GM19351 (cell line): ENCODE measurements around the gene DMRTA2.

ENCODE experiments used
- ATAC-seq: cut with Tn5 transposase; IDR thresholded peaks from one replicate; pipeline ENCODE4 v1.9.1; 2021; ENCODE audit warnings: mild to moderate bottlenecking, moderate library complexity; ENCODE audit not compliant: unreplicated experiment

The DMRTA2 gene

DNA sequence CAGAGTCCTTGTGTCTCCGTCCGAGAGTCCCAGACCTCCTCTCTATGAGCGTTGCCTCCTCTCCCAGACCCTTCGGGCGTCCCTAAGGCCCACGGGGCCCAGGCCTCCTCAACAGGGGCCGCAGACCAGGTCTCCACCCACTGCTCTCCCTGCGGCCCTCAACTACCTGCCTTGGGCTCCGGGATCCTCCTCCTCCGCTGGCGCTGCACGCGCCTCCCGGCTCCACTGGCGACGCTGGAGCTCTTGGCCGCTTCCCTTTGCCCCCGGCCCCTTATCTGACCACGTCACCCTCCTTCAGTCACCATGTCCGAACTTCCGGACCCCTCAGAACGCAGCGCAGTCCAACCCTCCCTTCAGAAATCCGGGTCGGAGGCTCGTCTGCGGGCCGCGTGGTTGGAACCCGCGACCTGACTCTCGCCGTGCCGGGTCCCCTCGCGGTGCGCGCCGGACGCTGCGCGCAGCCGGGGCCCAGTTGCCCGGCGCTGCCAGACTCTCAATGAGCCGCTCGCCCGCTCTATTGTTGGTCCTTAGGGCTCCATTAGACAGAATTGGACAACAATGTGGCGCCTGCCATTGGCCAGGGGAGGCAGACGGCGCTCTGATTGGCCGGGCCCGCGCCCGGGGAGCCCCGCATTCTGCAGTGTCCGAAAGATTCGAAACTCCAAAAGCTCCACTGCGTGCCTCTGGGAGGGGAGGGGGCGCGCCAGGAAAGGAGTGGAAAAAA is at the start of gene DMRTA2:
Gene DMRTA2, minus strand, starts transcription at position 498 of the 724 bp plus-strand sequence. CDS start 1,907 bp downstream, outside the sequence.
- ATAC-seq = no peak

DNA sequence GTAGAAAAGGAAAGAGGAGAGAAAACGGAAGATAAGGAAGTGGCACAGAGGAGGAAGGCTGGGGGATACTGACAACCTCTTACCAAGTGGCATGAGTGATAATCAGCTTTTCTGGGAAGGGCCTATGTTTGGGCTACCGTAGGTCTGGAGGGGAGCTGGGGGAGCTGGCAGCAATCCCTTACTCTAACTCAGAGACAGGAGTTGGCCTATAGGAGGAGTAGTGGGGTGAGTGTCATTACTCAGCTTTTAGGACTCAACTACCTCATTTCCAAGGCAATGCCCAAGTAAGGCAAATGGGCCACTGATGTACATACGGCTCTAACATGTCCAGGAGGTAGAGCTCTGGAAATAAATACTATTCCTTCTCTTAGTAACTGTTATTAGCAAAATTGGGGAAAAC is 48.7 kb upstream of the DMRTA2 start:
- ATAC-seq = no peak

DNA sequence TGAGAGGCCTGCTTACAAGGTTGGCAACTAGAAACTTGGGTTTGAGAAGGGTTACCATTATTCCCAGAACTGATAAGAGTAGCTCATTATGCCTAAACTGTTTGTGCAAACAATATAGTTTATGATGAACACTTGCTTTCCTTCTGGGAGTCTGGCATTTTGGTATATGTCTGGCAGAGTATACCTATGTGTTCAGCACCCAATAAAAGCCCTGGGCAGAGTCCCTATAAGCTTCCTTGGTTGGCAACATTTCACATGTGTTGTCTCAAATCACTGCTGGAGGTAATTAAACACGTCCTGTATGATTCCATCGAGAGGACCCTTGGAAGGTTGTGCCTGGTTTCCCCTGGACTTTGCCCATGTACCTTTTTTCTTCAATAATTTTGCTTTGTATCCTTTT is 39.7 kb upstream of the DMRTA2 start:
- no peak for ATAC-seq

DNA sequence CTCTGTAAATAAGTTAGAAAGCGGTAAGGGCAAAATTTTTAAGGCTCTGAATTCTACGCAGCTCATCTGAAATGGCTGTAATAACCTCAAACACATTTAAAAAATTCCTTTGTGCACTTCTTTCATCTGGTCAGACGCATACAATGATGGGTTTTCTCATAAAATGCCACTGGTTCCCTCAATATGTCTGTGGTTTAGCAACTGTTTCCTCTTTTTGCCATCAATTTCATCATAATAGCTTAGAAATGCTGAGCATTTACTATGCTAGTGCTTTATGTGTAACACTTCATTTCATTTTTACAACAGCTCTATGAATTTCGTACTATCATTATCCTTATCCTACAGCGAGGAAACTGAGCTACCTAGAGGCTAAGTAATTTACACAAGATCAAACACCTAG is 35.3 kb upstream of the DMRTA2 start:
- ATAC-seq = no peak

DNA sequence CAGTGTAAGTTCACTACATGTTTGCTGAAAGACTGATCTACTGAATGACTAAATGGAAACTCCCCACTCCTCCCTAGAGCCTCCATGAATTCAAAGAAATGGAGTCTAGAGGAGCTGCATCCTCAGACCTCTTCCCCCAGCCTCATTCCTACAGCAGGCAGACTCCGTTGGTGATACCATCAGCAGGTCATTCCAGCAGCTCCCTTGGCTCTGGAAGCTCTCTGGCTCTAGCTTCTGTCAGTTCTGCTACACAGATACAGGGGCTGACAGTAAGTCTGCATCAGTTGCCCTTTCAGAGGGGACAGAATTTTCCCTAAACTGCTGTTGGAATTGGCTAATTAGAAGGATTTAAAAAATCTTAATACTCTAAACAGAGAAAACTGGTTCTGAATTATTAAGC is 31.7 kb upstream of the DMRTA2 start:
- no peak for ATAC-seq

DNA sequence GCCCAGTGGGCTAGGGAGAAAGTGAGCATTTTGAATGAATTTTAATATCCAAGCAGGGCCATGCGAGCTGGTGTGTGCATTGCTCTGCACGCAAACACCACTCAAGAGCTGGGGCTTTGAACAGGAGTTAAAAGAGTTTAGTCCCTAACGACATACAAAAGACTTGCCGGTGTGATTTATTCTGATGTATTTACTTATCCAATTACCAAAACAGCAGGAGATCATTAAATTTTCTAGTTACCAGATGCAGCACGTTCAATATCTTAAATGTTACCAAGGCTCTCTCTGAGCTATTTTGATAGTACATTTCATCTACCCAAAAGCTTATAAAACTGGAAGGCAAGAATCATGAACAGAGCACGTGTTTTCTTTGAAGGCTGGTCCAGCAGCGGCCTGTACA is 30.0 kb upstream of the DMRTA2 start:
- no peak for ATAC-seq

DNA sequence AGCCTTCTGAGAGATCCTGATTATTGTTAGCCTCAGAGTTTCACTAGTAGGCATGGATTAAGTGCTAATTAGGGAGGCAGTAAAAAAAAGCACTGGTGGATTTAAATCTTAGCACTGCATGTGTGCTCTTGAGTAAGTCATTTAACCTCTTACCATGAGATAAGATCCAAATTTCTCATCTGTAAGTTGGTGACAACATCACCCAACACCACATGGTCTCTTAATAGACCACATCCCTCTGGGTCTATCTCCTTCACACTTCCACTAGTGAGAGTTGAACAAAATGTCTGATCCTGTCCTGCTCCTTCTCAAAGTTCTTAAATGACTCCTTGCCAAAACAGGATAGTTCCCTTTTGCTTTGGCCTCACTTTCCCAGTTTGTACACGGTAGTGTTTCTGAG is 29.5 kb upstream of the DMRTA2 start:
- no peak for ATAC-seq

DNA sequence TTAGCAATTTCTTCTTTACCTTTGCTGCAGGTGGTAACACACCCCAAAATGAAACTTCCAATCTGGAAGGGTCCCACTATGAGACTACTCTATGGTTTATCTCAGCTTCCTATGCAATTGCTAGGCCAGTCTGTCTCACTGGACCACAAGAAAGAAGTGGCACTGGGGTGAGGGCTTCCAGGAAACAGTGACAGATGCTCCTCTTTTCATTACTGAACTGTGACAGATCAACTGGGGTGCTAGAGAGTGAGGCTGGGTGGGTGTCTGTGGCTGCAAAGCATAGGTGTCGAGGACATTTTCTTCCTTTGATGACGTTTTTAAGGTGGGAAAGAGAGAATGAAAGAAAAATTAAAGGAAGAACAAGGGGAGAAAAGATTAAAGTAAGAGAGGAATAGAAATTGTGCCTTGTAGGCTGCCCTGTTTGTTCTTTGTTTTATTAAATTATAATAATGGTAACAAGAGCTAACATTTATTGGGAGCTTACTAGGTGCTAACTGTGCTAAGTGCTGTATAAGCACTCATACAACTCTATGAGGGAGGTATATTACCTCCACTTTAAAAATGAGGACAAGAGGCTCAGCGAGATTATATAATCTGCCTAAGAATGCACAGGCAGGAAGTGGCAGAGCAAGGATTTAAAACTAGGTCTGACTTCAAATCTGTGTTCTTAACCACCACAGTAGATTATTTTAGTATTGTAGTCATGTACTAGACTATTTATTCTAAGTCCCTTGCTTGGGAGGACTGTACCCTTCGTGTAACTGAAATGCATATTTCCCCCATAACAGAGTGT is 27.8 kb upstream of the DMRTA2 start:
- no peak for ATAC-seq

DNA sequence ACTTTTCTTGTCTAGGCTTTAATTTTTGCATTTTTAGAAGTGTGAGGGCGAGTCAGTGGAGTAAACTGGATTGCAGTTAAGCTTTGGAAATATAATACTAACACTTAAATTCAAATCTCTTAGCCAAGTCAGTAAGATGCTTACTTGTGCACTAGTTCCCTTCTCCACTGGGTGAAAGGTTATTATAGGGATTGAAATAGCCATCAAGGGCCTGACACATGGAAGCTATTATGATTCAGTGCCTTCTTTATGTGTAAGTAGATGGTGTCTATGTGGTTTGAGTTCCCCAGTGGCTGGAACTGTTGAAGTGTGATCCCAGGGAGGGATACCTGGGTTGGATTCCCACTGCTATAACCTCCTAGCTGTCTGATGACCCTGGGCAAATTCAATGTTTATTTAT is 24.7 kb upstream of the DMRTA2 start:
- no peak for ATAC-seq

DNA sequence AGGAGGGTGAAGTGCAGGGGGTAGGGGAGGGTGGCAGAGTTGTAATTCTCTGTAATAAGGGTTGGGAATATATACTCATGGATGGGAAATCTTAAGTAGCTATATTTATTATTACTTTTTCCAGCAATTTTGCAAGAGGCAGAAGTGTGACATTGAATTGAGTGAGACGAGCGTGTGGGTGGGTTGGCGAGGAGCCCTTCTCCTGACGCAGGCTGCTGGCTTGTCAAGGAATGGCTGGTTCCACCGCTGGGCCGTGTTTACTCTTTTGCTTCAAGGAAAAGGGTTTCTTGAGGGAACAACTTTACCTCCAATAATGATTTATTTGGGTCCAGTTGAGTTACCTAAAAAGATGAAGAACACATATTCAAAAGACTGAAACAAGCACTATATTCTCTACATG is 17.9 kb upstream of the DMRTA2 start:
- no peak for ATAC-seq

DNA sequence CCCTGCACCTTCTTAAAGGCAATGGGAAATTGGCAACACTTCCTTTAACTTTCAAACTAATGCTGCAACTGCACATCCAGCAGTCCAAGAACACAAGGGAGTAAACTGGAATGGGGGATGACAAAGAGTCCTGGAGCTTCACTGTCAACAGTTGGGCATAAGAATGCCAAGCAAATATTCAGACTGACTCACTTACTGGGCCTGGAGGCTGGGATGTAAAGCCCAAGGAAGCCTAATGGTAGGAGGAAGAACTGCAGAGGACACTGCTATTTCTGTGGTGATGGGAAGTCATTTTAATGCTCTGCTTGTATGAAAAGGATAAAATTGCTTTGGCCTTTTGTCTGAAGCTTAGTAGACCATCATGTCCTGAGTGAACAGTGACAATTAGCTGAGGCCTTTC is 15.7 kb upstream of the DMRTA2 start:
- no peak for ATAC-seq

DNA sequence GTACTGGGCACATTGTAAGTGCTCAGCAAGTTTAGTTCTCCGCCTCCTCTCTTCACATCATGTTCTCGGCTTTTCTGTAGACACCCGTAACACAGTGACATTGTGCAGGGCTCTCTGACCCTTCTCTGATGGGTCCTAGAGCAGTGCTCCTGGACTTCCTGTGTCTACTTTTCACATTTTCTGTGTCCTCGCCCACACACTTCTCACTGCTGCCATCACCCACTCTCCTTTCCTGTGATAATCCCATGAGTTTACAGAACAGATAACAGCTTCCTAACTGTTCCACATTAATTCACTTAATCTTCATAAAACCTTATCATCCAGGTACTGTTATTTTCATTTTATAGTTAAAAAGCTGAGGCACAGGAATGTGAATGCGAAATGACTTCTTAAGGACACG is 13.2 kb upstream of the DMRTA2 start:
- ATAC-seq = no peak

DNA sequence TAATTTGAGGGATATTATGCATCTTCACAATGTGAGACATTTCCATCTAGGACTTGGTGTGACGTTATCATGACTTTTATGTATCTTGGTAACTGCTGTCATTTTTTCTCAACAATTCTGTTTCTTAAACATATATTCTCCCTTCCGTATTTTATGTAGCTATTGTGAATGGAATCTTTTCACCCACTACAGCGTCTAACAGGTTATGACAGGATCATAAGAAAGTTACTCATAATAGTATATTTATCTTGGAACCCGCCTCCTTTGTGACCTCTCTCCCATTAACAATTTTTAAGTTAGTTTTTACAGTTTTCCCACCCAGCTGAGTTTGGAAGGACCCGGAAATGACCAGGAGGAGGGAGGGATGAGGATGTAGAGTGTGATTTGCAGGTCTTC is 6.8 kb upstream of the DMRTA2 start:
- no peak for ATAC-seq

DNA sequence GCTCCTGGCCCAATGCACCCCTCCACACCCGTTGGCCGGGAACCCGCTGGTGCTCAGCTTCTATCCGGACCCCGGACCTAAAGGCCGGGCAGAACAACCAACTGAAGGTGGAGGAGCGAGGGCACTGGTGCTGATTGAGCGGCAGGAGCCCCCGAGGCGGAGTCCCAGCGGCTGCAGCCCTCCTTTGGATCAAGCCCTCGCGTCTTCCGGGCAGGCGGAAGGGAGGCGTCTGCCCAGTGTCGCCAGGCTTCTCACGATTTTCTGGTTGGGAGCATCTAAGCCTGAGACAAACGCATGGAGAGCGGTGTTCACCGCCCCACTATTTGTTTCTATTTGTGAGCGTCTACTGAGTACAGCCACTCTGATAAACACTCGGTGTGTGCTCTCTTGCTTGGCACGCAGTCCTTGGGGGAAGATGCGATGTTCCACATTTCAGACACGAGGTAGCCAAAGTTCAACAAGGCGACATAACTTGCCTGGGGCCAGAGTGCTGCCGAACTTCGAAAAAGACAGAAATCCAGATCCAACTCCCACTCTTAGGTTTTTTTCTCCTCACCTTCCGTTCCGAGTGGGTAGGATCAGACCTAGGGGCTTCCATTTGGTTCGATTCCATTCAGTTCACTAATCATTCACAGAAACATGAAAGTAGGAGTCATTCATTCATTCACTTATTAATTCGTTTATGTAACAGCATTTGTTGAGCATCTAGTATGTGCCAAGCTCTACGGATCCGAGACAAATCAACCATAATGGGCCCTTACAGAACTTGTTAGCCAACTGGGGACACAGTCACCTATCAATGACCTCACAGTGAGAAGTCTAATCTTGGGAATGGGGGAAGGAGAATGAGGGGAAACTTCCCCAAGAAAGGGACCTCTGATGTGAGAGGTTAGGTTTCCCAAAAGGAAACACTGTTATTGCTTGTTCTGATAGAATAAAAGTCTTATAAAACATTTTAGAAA is 4.9 kb upstream of the DMRTA2 start:
- ATAC-seq = no peak

DNA sequence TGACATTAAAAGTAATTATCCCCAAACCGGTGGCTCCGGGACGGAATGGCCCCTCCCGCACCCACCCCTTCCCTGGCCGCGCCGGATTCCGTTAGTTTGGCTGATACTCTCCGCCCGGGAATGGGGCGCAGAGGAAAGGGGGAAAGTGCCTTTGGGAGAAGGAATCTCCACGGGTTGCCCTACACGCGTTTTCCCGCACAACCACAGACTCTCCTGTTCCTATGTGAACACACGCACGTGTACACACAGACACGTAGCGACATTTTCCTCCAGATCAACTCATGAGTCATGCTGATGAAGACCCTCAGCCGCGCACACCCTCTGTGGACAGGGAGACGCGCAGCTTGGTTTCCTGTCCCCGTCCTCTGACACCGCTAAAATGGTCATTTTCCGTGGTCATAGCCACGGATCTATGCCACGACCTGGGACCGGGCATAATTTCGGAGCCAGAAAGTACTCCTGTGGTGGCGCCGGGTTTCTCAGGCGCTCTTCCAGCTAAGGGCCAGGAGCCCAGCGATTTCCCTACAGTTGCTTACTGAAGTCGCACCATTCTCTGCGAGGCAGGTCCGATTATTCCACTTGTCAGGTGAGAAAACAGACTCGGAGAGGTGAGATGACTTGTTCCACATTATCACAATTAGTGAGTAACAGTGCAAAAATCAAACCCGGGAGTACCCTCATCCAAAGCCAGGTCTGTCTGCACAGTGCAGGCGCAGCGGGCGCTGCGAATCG is 4.0 kb upstream of the DMRTA2 start:
- no peak for ATAC-seq

DNA sequence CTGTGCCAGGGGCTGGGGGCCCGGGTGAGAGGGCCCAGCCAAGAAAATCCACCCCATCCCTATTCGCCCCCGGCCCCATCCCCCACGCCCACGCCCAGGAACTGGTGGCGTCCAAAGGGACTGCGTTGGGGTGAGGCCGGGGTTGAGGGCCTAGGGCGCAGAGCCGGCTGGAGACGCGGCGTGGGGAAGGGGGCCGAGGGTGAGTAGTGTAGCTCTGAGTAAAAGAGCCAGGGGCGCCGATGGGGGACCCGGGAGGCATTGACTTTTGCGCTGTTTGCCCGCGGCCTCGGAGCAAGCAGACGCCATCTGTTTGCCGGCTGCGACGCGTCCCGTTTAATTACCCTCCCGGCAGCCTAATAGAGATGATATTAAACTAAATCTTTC is 3.5 kb upstream of the DMRTA2 start:
- ATAC-seq = no peak

DNA sequence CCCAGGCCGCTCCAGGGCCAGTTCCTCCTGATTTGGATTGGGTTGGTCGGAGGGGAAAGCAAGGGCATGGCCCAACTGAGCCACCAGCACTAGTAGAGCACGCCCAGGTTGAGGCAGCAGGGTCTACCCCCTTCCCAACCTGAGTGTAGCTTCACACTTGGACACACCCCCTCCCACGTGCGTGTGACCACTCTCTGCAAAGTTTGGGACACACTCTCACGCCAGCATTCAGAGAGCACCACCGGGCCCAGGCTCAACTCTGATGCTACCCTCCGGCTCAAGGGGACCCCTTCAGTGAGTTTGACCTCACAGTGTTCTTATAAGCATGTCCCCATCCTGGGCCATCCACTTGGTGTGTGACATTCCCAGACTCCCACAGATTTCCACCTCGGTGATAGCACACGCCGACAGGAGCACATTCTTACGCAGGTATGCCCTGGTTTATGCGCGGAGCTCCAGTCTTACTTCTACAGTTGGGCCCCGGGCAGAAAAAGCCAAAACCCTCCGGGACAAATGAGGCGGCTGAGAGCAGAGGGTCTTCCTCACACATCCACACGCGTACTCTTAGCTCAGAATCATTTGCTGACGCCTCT is 3.0 kb upstream of the DMRTA2 start:
- ATAC-seq = no peak

DNA sequence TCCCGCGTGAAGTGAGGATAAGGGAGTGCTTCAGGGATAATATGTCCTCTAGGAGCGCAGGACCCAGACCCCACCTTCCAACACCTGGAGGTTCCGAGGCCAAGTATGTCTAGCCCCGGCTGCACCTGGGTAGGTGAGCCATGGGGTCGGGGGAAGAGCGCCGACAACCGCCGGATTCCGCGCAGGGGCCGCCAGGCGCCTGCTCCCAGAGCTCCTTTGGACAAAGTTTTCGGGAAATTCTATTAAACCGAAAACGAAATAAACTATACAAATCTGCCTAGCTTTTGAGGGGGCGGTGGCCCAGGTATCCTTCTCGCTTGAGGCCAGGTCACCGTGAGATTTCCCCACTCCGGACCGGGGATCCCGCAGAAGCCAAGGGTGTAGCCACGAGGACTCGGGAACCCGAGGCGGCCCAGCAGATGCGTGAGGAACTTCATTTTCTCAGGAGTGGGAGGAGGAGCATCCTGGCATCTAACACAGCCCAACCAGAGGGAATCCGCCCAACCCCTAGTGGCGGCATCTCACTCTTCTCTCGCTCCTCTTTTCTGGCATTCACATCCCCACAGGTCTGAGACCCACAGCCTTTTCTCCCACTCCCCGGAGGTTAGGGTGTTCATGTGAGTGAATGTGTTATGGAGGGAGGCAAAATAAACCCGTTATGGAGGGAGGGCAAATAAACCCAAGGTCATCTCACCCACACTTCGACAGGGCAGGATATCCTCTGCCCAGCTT is 2.3 kb upstream of the DMRTA2 start:
- ATAC-seq = no peak

DNA sequence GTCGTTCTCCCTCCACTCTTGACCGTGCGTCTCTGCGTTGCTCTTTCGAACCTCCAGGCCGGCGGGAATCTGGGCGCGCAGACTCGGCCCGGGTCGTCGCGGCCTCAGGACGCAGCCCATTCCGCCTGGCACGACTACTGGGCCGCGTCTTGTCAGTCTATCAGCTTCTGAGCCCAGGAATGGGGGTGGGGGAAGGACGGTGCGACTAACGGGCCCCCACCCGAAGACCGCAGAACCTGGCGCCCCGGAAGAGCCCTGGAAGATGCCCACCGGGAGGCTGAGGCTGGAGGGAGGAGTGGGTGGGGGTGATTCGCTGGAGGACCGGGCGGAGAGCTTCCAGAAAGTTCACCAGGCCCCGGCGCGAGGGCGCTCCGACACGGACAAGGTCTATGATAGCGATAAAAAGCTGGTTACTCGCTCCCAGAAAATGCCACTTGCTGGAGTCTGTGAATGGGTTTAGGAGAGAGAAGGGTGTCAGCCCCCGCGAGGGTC is 1.7 kb upstream of the DMRTA2 start:
- no peak for ATAC-seq
